HUES6 (cell line): ENCODE measurements around the gene METTL22.

Experiments used
- H3K27ac ChIP-seq: 2 replicates; pipeline ENCODE4 v1.7.0; 2013; ENCODE audit warnings: low read depth, mild to moderate bottlenecking, low read length, inconsistent platforms
- H3K27me3 ChIP-seq: 2 replicates; pipeline ENCODE4 v1.6.1; 2013; ENCODE audit warnings: low read length; ENCODE audit not compliant: control insufficient read depth, insufficient read depth
- H3K36me3 ChIP-seq: 2 replicates; pipeline ENCODE4 v1.6.1; 2013; ENCODE audit warnings: low read length; ENCODE audit not compliant: control insufficient read depth, insufficient read depth
- H3K4me1 ChIP-seq: 2 replicates; pipeline ENCODE4 v1.6.1; 2013; ENCODE audit warnings: low read length; ENCODE audit not compliant: control insufficient read depth, insufficient read depth
- H3K4me3 ChIP-seq: 2 replicates; pipeline ENCODE4 v1.5.1; 2013; ENCODE audit warnings: low read depth, low read length
- H3K9ac ChIP-seq: one replicate; pipeline ENCODE4 v1.6.1; 2013; ENCODE audit warnings: mild to moderate bottlenecking, low read length
- H3K9me3 ChIP-seq: 2 replicates; pipeline ENCODE4 v1.6.1; 2013; ENCODE audit warnings: low read depth, low read length; ENCODE audit not compliant: control insufficient read depth, insufficient read depth

The METTL22 gene

DNA sequence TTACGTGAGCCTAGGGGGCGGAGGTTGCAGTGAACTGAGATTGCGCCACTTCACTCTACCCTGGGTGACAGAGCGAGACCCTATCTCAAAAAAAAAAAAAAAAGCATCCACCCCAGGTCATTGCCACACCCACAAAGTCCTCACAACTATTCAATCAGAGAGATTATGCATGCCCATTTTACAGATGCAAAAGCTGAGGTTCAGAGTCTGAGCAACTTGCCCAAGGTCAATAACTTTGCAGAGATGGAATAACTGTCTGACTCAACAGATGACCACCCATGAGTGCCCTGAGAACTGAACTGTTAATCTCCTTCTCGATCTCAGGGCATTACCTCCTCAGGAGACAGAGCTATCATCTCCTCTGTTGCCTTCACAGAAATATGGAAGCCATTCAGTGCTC is 25.7 kb upstream of the METTL22 start:
- Histone ChIP-seq H3K9ac (no peak overlapping the region), H3K27ac (no peak overlapping the region), H3K4me3 (no peak overlapping the region), H3K4me1 (no peaks in the 10 kb centered on the region), H3K9me3 (peaks cover 20% of the 10 kb centered on the region), H3K27me3 (peaks cover 67% of the 10 kb centered on the region), H3K36me3 (no peaks in the 10 kb centered on the region)

DNA sequence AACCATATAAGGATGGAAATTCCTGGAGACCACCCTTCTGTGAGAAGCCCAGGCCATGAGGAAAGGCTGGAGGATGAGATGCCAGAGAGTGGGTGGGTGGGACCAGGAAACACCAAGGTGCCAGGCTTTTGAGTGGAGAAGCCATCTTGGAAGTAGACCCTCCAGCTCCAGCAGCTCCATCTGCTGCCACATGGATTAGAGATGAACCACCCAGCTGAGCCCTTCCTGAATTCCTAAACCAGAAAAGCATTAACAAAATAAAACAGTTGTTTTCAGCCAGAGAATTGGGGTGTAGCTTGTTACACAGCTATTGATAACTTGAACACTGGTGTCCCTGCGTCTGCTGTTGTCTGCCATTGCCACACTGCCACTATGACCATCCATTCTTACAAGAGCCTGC is 24.9 kb upstream of the METTL22 start:
- Histone ChIP-seq H3K4me1 (no peaks in the 10 kb centered on the region), H3K27me3 (peaks cover 61% of the 10 kb centered on the region), H3K9me3 (peaks cover 14% of the 10 kb centered on the region), H3K27ac (no peak overlapping the region), H3K4me3 (no peak overlapping the region), H3K9ac (no peak overlapping the region), H3K36me3 (no peaks in the 10 kb centered on the region)

DNA sequence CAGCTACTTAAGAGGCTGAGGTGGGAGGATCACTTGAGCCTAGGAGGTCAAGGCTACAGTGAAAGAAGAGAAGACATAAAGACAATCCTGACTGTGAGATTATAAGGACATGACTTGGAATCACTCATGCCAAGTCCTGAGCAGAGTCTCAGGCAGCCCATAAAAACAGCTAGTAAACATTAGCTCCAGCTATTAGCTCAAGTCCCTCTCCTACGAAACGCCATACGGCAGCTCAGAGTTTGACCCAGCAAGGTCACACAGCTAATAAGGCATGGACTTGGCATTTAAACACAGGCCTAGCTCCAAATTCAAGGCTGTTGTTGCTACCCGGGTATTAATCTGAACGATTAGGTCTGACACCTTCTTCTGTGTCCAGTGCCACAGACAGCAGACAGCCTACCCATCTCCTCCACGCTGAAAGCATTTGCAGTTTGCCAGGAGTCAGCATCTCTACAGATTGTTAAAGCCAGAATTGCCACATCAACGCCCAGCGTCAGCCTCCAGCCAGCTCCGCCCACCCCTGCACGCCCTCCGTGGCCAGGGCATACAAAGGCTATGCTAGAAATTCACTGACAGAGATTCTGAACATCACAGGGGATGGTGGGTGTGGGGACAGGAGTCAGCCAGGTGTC is 21.2 kb upstream of the METTL22 start:
- Histone ChIP-seq H3K27me3 (peaks cover 28% of the 10 kb centered on the region), H3K4me1 (0 out of 2 replicates have a peak, but pooled peaks cover 5% of the 10 kb centered on the region), H3K4me3 (no peak overlapping the region), H3K9me3 (peaks cover 17% of the 10 kb centered on the region), H3K9ac (no peak overlapping the region), H3K27ac (no peak overlapping the region), H3K36me3 (no peaks in the 10 kb centered on the region)

DNA sequence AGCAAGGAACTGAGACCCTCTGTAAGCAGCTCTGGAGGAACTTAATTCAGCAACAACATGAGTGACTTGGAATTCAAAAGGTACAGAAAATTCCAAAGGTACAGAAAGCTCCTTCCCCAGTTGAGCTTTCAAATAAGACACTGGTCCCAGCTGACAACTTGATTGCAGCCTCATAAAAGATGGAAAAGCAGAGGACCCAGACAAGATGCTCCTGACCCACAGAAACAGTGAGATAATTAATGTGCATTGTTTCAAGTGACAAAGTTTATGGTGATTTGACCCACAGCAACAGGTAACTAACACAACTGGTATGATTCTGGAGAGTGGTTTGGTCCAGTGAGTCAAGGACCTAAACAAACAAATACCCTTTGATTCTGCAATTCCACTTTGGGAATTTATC is 15.9 kb upstream of the METTL22 start:
- H3K9me3 ChIP-seq: peaks cover 4% of the 10 kb centered on the region; the same call in 1 of the 2 replicates
- no peak overlapping the region for H3K4me3 ChIP-seq
- 0 out of 2 replicates have a peak, but pooled peaks cover 5% of the 10 kb centered on the region for H3K4me1 ChIP-seq
- H3K36me3 ChIP-seq: no peaks in the 10 kb centered on the region
- peaks cover 18% of the 10 kb centered on the region; the same call in 1 of the 2 replicates for H3K27me3 ChIP-seq
- H3K9ac ChIP-seq: no peak overlapping the region
- no peak overlapping the region for H3K27ac ChIP-seq

DNA sequence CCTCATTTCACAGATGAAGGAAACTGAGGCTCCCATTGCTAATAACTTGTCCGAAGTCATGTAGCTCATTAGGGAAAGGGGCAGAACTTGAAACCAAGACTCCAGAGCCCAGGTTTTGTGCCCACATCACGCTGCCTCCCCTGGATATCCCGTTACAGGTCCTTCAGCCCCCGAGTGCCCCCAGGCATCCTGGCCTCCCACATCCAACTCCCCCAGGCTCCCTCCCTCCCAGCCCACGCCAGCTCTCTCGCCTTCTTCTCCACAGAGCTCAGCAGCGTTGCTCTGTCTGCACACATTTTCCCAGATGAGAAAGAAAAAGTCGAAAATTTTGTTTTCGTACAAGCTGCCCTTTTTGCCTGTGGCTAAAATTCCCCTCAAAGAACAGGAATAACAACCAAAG is 14.3 kb upstream of the METTL22 start:
- Histone ChIP-seq H3K27ac (no peak overlapping the region), H3K27me3 (peaks cover 16% of the 10 kb centered on the region; the same call in 1 of the 2 replicates), H3K36me3 (no peaks in the 10 kb centered on the region), H3K9me3 (no peaks in the 10 kb centered on the region), H3K4me3 (no peak overlapping the region), H3K9ac (no peak overlapping the region), H3K4me1 (0 out of 2 replicates have a peak, but pooled peaks cover 5% of the 10 kb centered on the region)

DNA sequence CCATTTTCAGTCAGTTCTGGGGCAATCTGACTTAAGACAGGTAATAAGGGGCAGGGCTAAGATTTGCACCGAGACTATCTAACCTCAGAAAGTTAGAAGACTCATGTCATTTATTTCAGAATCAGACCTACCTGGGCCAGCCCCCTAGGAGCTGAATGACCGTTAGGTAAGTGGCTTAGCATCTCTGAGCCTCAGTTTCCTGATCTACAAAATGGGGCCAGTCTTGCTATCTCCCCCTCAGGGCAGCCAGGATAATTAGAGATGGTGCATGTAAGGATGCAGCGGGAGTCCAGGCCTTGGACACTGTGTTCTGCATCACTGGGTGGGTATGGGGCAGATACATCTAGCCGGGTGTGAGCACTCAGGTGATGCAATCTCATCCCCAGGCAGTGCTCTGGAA is 10.4 kb upstream of the METTL22 start:
- Histone ChIP-seq H3K9ac (no peak overlapping the region), H3K36me3 (no peaks in the 10 kb centered on the region), H3K4me1 (no peaks in the 10 kb centered on the region), H3K9me3 (no peaks in the 10 kb centered on the region), H3K27ac (no peak overlapping the region), H3K27me3 (peaks cover 24% of the 10 kb centered on the region; the same call in 1 of the 2 replicates), H3K4me3 (no peak overlapping the region)

DNA sequence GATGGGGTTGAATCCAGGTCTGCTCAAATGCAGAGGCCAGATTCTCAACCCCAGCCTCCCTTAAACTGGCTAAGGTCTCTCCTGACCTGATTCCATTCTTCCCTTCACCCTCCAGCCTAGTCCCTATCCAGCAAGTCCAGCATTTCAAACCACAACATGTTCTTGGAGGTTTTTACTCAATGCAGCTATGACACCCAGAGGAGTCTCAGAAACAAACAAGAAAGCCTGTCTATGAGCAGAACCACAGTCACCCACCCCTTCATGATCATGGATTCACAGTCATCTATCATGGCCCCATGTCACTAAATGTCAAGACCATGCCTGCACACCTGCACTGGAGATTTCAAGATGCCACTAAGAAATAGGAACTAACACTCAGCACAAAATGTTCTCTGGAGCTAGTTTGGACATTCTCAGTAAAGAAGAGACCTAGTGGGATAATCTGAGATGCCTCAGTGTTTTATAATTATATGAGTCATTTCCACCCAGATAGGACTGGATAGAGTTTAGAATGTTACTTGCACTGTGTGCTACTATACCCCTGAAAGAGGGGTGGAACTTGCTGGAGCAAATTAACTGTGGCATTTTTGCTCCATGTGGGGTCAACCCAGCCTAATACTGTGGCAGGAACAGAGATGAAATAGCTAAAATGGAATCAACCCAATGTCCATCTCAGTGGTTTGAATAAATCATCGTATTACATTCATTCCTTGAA is 9.5 kb upstream of the METTL22 start:
- Histone ChIP-seq H3K4me1 (no peaks in the 10 kb centered on the region), H3K27ac (no peak overlapping the region), H3K27me3 (peaks cover 23% of the 10 kb centered on the region; the same call in 1 of the 2 replicates), H3K36me3 (no peaks in the 10 kb centered on the region), H3K9ac (no peak overlapping the region), H3K4me3 (no peak overlapping the region), H3K9me3 (no peaks in the 10 kb centered on the region)

DNA sequence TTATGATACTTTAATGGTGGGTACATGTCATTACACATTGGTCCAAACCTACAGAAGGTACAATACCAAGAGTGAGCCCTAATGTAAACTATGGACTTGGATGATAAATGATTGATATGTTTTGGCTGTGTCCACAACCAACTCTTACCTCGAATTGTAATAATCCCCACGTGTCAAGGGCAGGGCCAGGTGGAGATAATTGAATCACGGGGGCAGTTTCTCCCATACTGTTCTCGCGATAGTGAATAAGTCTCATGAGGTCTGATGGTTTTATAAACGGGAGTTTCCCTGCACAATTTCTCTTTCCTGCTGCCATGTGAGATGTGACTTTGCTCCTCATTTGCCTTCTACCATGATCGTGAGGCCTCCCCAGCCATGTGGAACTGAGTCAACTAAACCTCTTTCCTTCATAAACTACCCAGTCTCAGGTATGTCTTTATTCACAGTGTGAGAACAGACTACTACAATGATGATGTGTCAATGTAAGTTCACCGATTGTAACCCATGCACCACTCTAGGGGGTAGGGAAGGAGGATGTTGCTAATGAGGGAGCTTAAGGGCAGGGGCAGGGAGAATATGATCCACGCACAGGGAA is 7.0 kb upstream of the METTL22 start:
- Histone ChIP-seq H3K9me3 (no peaks in the 10 kb centered on the region), H3K27me3 (peaks cover 7% of the 10 kb centered on the region; the same call in 1 of the 2 replicates), H3K4me1 (no peaks in the 10 kb centered on the region), H3K9ac (no peak overlapping the region), H3K27ac (no peak overlapping the region), H3K4me3 (no peak overlapping the region), H3K36me3 (no peaks in the 10 kb centered on the region)

DNA sequence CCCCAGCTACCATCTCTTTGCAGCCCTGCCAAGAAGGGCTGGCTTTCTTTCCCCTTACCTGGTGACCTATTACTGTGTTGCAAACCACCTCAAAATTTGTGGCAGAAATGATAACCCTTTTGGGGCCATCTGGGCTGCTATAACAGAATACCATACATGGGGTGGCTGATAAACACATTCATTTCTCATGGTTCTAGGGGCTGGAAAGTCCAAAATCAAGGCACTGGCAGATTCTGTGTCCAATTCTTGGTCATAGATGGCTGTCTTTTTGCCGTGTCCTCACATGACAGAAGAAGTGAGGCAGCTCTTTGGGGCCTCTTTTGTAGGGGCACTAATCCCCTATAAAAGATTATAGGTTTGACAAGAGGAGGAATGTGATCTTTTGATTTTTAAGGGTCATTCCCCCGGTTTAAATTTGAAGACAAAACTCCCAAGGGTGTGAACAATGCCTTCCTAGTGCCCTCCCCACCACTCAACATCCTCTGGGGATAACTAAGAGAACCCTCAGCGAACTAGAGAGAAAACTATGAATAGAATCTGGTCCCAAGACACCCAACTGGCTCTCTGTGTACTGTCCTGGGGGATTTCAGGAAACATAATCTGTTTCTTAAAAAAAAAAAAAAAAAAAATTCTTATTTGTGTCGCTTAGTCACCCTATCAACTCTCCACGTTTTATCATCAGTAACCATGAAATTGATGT is 1.7 kb upstream of the METTL22 start:
- Histone ChIP-seq H3K36me3 (0 out of 2 replicates have a peak, but pooled peaks cover 4% of the 10 kb centered on the region), H3K4me1 (peaks cover 3% of the 10 kb centered on the region; the same call in 1 of the 2 replicates), H3K4me3 (no peak overlapping the region), H3K9ac (no peak overlapping the region), H3K9me3 (no peaks in the 10 kb centered on the region), H3K27ac (no peak overlapping the region), H3K27me3 (no peaks in the 10 kb centered on the region; the same call in 1 of the 2 replicates)

DNA sequence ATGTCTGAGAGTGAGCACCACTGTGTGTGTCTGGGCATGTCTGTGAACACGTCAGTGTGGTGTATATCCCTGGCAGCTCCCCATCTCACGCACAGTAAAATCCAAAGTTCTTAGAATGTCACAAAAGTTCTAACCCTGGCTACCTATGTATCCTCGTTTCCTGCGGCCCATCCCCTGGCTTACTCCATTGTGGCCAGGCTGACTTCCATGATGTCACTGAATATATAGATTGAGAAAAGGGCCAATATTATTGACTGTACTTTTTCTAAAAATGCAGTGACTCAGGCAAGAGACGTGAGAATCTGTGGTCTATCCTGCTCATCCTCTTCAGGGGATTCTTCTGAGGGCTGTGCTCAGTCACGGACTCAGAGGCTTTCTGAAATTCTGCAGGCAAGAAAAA is 963 bp upstream of the METTL22 start:
- H3K27ac ChIP-seq: no peak overlapping the region
- H3K36me3 ChIP-seq: peaks cover 10% of the 10 kb centered on the region
- H3K27me3 ChIP-seq: no peaks in the 10 kb centered on the region; the same call in 1 of the 2 replicates
- H3K4me1 ChIP-seq: peaks cover 3% of the 10 kb centered on the region; the same call in 1 of the 2 replicates
- no peak overlapping the region for H3K9ac ChIP-seq
- no peak overlapping the region for H3K4me3 ChIP-seq
- no peaks in the 10 kb centered on the region for H3K9me3 ChIP-seq
